ENCODE measurements around the gene LCP2. TPM values are rescaled to one million over a fixed set of nuclear protein-coding genes. Genes with fewer than 3 reads are reported as not detected.
A peak's percentile ranks its signal among the peaks of the same experiment; 100 is the strongest.

Gene LCP2
- polyA plus RNA-seq, 2 of the 4 experiments (the other 2 are of a cell fraction) = not detected

DNA sequence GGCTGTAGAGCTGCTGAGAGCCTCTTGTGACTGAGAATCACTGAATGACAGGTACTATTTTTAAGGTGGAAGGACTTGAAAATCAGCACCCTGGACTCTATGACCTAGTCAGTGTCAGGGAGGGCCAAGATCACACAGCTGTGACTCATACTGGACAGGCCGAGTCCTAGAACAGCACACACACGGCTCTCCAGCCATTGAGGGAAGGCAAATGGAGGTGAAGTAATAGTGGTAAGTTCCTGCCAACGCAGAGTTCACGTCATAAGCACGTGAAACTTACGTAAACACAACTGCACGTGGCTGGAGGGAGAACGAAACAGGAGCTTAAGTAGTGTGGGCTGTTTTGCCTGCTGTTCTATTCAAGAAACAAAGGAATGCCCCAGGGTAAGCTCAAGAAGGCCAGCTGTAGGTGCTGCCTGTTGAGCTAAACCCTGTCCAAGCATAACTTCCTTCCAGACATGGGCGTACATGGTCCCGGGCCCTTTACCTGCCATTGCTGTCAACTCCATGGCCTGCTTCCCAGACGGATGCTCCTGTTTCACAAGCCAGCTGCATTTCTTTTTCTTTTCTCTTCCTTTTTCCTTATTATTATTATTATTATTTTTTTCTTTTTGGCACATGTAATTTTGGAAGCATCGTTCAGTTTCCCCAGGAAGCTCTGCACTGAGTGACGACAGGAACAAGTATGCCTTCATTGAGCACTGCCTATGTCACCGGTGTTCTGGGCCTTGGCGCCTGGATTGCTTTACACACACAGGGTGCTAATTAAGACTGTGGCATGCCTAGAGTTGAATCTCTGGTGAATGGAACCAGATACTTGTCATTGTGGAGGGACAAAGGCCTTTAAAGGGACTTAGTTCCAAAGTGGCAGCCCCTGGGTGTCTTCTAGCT lies 10.2 kb upstream of the LCP2 start:
- no peak for TF ChIP-seq RNF2 (IDR thresholded peaks at IDR 0.05; ENCODE audit: borderline replicate concordance, low read depth)
- no peak for TF ChIP-seq FOSL2 (IDR thresholded peaks at IDR 0.05)
- TF ChIP-seq FOSL2 (CRISPR knock-in tag; IDR thresholded peaks at IDR 0.05) = peak; percentile 56
- no peak for TF ChIP-seq EHMT2 (IDR thresholded peaks at IDR 0.05; ENCODE audit: low read depth)
- TF ChIP-seq RARB (CRISPR knock-in tag; IDR thresholded peaks at IDR 0.05) = no peak
- TF ChIP-seq POLR2AphosphoS2 (conservative IDR thresholded peaks at IDR 0.05; ENCODE audit: low read length) = no peak
- TF ChIP-seq BHLHE40 (IDR thresholded peaks at IDR 0.05; ENCODE audit: low read depth, low read length) = peak; percentile 45; the same call in 1 of the 2 replicates
- Histone ChIP-seq H3K4me3 (no peak overlapping the region), H3K4me2 (no peak overlapping the region), H3K27ac (no peak overlapping the region), H3K9me3 (no peaks in the 10 kb centered on the region), H3K4me1 (no peaks in the 10 kb centered on the region)
- FAIRE-seq (no peak), ATAC-seq (peak; percentile 83 to 86), DNase-seq (ENCODE audit: low read depth in 1 of 2, low spot score in 1 of 2) (peak; percentile 36 to 70)
- POLR2A ChIA-PET = interaction anchor here (0.8 kb wide), 1 partner anchor 9 kb away, joined by 3 read pairs; no protein-coding TSS in a partner anchor
- CTCF ChIA-PET = interaction anchor here (0.5 to 1.3 kb wide), 5 partner anchors 40 to 208 kb away, joined by 3 to 5 read pairs (median 3); no protein-coding TSS in a partner anchor
- WGBS (ENCODE audit: missing lambda C conversion rate) = 56% methylated on average over 15 of the region's 15 CpGs

DNA sequence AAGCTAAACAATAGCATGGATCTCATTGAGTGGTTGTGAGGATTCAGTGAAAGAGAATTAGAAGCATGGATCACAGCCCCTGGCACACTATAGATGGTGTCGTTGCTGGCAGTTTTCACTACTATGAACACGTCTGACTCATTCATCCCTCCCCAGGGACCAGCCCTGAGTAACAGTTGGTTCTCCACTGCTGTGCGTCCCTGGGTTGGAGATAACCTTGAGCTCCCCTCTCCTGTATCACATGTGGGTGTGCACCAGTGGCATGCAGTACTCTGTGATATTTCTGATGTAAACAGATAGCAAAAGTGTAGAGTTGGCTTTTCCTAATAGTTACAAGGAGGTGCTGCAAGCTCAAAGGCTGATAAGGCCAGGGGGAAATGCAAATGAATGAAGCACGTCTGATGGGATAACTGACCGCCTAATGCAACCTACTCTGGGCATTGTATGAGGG lies 8.8 kb upstream of the LCP2 start:
- no peak overlapping the region for H3K27ac ChIP-seq
- no peak overlapping the region for H3K4me2 ChIP-seq
- no peak for FAIRE-seq
- H3K4me3 ChIP-seq = no peak overlapping the region
- H3K9me3 ChIP-seq = no peaks in the 10 kb centered on the region
- no peaks in the 10 kb centered on the region for H3K4me1 ChIP-seq
- WGBS (ENCODE audit: missing lambda C conversion rate) = 32% methylated on average over 5 of the region's 5 CpGs
- ChIA-PET POLR2A (no interaction called here), CTCF (interaction anchor here (0.8 to 1.3 kb wide), 5 partner anchors 12 to 206 kb away, joined by 3 to 4 read pairs (median 3); no protein-coding TSS in a partner anchor)
- ATAC-seq = peak; percentile 44 to 55; a peak in 3 of 6 replicates
- TF ChIP-seq, protein P1, sequence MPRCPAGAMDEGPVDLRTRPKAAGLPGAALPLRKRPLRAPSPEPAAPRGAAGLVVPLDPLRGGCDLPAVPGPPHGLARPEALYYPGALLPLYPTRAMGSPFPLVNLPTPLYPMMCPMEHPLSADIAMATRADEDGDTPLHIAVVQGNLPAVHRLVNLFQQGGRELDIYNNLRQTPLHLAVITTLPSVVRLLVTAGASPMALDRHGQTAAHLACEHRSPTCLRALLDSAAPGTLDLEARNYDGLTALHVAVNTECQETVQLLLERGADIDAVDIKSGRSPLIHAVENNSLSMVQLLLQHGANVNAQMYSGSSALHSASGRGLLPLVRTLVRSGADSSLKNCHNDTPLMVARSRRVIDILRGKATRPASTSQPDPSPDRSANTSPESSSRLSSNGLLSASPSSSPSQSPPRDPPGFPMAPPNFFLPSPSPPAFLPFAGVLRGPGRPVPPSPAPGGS (IDR thresholded peaks at IDR 0.05) = no peak
- DNase-seq (ENCODE audit: low read depth in 1 of 2, low spot score in 1 of 2) = peak in 1 of 2 experiments; percentile 12

DNA sequence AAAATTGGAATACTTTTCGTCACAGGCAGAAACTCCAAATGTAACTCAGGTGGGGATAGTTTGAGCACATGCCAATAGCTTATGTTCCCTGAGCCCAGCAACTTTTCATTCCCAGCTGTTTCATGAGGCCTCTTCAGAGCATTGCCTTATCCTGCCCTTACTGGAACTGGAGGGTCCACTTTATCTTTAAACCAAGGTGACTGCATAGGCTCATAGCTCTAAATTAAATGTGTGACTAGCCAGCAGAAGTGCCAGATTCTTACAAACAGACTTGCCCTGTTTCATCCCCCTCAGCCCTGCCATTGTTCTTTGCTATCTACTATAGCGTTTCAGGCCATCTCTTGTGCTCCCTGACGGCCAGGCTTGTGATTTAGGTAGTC lies 8.1 kb upstream of the LCP2 start:
- H3K4me3 ChIP-seq = no peak overlapping the region
- FAIRE-seq (no peak), ATAC-seq (no peak), DNase-seq (ENCODE audit: low read depth in 1 of 2, low spot score in 1 of 2) (no peak)
- no peaks in the 10 kb centered on the region for H3K4me1 ChIP-seq
- CTCF ChIA-PET = interaction anchor here (0.6 to 1.3 kb wide), 5 partner anchors 12 to 115 kb away, joined by 3 to 4 read pairs (median 3); partner anchors contain the start of gene KCNMB1
- H3K9me3 ChIP-seq = no peaks in the 10 kb centered on the region
- POLR2A ChIA-PET = no interaction called here
- H3K27ac ChIP-seq = no peak overlapping the region
- no peak overlapping the region for H3K4me2 ChIP-seq
- 24% methylated on average over 3 of the region's 3 CpGs for WGBS (ENCODE audit: missing lambda C conversion rate)
- TF ChIP-seq GATA3 (IDR thresholded peaks at IDR 0.05; ENCODE audit: borderline replicate concordance) = no peak
- no peak for TF ChIP-seq ZSCAN20 (CRISPR knock-in tag; IDR thresholded peaks at IDR 0.05)
- TF ChIP-seq, protein P2, sequence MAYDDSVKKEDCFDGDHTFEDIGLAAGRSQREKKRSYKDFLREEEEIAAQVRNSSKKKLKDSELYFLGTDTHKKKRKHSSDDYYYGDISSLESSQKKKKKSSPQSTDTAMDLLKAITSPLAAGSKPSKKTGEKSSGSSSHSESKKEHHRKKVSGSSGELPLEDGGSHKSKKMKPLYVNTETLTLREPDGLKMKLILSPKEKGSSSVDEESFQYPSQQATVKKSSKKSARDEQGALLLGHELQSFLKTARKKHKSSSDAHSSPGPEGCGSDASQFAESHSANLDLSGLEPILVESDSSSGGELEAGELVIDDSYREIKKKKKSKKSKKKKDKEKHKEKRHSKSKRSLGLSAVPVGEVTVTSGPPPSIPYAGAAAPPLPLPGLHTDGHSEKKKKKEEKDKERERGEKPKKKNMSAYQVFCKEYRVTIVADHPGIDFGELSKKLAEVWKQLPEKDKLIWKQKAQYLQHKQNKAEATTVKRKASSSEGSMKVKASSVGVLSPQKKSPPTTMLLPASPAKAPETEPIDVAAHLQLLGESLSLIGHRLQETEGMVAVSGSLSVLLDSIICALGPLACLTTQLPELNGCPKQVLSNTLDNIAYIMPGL (CRISPR knock-in tag; IDR thresholded peaks at IDR 0.05; ENCODE audit: borderline replicate concordance) = no peak
- TF ChIP-seq SMC3 (IDR thresholded peaks at IDR 0.05) = no peak
- no peak for TF ChIP-seq FOSL2 (IDR thresholded peaks at IDR 0.05)
- no peak for TF ChIP-seq FOSL2 (CRISPR knock-in tag; IDR thresholded peaks at IDR 0.05)
- no peak for TF ChIP-seq MYC (IDR thresholded peaks at IDR 0.05; ENCODE audit: borderline replicate concordance, low read length)
- TF ChIP-seq JUNB (IDR thresholded peaks at IDR 0.05) = no peak
- TF ChIP-seq EP300 (IDR thresholded peaks at IDR 0.05) = no peak
- no peak for TF ChIP-seq RAD21 (conservative IDR thresholded peaks at IDR 0.05 in 1 of 2, IDR thresholded peaks at IDR 0.05 in 1 of 2)
- no peak for TF ChIP-seq RCOR1 (IDR thresholded peaks at IDR 0.05; ENCODE audit: low read depth, low read length)
- TF ChIP-seq JUN (IDR thresholded peaks at IDR 0.05) = no peak
- no peak for TF ChIP-seq CHD2 (IDR thresholded peaks at IDR 0.05; ENCODE audit: low read length, partially characterized antibody)
- no peak for TF ChIP-seq MAZ (IDR thresholded peaks at IDR 0.05; ENCODE audit: borderline replicate concordance, low read depth, low read length)
- TF ChIP-seq POLR2AphosphoS2 (conservative IDR thresholded peaks at IDR 0.05; ENCODE audit: low read length) = no peak

Data from A549 (cell line).